Mammary epithelial cell (primary cell): ENCODE data around the gene PLEKHG5.

ENCODE experiments used
- EZH2 ChIP-seq: IDR thresholded peaks from 2 replicates; pipeline ENCODE4 v1.6.1; 2012; ENCODE audit warnings: low read length, inconsistent platforms, borderline replicate concordance
- TF ChIP-seq, protein P1 (sequence below), 2 donors: IDR thresholded peaks in 1 of 2; conservative IDR thresholded peaks in 1 of 2; 2 replicates each; pipeline ENCODE4 v1.5.1; 2011 to 2012; ENCODE audit warnings: inconsistent platforms in 2 of 2, low read length in 2 of 2, mild to moderate bottlenecking in 2 of 2, control low read depth in 1 of 2, low read depth in 1 of 2; ENCODE audit not compliant: insufficient read depth in 1 of 2; ENCODE audit errors: extremely low read depth in 1 of 2

DNA sequence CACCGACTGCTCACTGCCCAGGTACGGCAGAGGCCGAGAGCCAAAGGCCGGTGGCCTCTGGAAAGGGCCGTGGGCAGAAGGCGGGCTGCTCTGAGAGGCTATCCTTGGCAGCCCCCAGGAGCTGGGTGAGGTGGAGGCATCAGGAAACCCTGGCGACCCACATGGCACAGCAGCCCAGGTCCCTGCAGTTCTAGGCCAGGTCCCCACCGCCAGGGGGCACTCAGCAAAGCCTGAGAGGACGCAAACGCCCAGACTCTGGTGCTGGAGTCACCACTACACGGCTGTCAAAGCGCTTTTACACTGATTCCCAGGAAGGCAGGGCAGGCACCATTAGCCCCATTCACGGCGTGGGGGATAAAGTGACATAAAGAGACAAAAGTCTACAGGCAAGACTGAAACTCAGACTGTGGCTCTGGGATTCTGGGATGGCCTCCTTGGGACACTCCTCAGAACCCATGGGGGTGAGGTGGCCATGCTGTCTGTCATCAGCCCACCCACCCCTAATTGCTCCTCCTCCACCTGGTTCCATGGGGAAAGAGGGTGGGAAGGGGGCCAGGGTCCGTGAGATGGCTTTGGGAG is 4.9 kb downstream of the PLEKHG5 start:
- TF ChIP-seq, protein P1, sequence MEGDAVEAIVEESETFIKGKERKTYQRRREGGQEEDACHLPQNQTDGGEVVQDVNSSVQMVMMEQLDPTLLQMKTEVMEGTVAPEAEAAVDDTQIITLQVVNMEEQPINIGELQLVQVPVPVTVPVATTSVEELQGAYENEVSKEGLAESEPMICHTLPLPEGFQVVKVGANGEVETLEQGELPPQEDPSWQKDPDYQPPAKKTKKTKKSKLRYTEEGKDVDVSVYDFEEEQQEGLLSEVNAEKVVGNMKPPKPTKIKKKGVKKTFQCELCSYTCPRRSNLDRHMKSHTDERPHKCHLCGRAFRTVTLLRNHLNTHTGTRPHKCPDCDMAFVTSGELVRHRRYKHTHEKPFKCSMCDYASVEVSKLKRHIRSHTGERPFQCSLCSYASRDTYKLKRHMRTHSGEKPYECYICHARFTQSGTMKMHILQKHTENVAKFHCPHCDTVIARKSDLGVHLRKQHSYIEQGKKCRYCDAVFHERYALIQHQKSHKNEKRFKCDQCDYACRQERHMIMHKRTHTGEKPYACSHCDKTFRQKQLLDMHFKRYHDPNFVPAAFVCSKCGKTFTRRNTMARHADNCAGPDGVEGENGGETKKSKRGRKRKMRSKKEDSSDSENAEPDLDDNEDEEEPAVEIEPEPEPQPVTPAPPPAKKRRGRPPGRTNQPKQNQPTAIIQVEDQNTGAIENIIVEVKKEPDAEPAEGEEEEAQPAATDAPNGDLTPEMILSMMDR (conservative IDR thresholded peaks at IDR 0.05 in 1 of 2, IDR thresholded peaks at IDR 0.05 in 1 of 2; ENCODE audit: extremely low read depth in 1 of 2, insufficient read depth in 1 of 2, low read depth in 1 of 2, low read length in 2 of 2), result peak; percentile 90 to 94
- TF ChIP-seq EZH2, result no peak
